GM20000 (cell line): ENCODE data around the gene CACNB2.

Experiments
- DNase-seq: peaks from one replicate; pipeline ENCODE4 v3.0.0; 2012; ENCODE audit warnings: low spot score
- TF ChIP-seq, protein P1 (sequence below): IDR thresholded peaks from 2 replicates; pipeline ENCODE4 v1.5.1; 2012; ENCODE audit warnings: mild to moderate bottlenecking, control low read depth; ENCODE audit errors: extremely low read depth, missing control alignments

The CACNB2 gene

DNA sequence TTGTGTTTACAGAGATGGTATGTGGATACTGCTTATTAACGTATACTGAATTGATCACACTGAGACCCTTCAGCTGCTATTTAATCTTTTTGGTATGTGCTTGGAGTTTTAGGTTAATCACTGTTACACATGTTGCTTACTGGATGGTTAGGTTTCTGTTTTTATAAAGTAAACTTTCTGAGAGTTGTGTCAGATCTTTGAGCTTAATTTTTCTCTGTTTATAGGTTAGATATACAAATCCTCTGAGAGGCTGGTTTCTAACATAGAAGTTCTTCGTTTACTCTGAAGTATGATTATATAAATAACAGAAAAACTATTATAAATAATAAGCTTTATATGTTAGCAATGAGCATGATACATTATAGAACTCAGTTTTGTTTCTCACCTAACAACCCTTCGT is 388.1 kb downstream of the CACNB2 start:
- no peak for DNase-seq
- TF ChIP-seq, protein P1, sequence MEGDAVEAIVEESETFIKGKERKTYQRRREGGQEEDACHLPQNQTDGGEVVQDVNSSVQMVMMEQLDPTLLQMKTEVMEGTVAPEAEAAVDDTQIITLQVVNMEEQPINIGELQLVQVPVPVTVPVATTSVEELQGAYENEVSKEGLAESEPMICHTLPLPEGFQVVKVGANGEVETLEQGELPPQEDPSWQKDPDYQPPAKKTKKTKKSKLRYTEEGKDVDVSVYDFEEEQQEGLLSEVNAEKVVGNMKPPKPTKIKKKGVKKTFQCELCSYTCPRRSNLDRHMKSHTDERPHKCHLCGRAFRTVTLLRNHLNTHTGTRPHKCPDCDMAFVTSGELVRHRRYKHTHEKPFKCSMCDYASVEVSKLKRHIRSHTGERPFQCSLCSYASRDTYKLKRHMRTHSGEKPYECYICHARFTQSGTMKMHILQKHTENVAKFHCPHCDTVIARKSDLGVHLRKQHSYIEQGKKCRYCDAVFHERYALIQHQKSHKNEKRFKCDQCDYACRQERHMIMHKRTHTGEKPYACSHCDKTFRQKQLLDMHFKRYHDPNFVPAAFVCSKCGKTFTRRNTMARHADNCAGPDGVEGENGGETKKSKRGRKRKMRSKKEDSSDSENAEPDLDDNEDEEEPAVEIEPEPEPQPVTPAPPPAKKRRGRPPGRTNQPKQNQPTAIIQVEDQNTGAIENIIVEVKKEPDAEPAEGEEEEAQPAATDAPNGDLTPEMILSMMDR: no peak

DNA sequence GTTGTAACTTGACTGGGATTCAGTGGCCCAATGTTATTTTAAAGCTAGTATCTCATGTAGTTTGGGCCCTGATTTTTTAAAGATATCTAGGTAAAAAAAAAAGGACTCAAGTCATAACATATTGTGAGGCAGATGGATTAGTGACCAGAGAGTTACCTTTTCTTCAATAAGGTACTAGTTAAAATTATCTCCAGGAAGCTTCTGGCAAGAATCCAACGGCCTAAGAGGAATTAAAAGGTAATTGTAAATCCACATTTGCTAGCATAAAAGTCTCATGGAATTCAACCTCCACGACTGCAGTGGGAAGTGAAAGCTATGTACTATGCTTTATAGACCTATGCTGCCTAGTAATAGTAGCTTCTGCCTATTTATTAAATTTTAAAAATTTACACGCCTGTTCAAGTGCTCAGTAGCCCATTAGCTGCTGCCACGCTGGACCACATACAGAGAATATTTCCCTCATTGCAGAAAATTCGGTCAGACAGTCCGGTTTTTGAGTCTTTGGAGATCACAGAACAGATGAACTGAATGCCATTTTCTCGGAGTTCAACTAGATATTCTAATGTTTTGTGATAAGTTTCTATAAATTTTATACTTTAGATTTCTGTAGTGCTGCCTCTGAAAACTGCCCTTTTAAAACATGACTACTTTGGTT is 392.8 kb downstream of the CACNB2 start:
- TF ChIP-seq, protein P1: no peak
- DNase-seq: no peak

DNA sequence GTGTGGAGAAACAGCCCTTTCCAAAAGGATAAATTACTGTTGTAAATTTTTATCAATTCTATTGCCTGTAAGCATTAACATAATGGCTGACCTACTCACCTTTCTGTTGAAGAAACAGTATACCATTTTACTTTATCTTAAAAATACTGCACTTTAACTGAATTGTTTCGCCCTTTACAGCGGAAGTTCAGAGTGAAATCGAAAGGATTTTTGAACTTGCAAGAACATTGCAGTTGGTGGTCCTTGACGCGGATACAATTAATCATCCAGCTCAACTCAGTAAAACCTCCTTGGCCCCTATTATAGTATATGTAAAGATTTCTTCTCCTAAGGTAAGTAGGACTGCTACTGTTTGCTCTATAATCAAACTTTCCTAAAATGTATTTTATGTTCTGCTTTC is 393.7 kb downstream of the CACNB2 start:
- TF ChIP-seq, protein P1: no peak
- no peak for DNase-seq

DNA sequence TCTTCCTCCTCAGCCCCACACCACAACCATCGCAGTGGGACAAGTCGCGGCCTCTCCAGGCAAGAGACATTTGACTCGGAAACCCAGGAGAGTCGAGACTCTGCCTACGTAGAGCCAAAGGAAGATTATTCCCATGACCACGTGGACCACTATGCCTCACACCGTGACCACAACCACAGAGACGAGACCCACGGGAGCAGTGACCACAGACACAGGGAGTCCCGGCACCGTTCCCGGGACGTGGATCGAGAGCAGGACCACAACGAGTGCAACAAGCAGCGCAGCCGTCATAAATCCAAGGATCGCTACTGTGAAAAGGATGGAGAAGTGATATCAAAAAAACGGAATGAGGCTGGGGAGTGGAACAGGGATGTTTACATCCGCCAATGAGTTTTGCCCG is 399.1 kb downstream of the CACNB2 start:
- TF ChIP-seq, protein P1: no peak
- no peak for DNase-seq

DNA sequence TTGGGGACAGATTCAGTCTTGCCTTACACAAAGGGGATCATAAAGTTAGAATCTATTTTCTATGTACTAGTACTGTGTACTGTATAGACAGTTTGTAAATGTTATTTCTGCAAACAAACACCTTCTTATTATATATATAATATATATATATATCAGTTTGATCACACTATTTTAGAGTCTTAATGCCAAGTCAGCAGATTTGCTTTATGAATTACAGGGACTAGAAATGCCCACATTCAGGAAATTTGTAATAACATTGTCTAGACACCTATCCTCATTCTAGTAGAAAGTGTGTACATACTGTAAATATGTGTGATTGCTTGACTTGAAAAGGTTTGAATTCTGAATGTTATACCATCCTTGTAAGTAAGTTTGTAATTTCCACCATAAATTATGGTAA is 400.0 kb downstream of the CACNB2 start:
- TF ChIP-seq, protein P1: no peak
- DNase-seq: no peak

DNA sequence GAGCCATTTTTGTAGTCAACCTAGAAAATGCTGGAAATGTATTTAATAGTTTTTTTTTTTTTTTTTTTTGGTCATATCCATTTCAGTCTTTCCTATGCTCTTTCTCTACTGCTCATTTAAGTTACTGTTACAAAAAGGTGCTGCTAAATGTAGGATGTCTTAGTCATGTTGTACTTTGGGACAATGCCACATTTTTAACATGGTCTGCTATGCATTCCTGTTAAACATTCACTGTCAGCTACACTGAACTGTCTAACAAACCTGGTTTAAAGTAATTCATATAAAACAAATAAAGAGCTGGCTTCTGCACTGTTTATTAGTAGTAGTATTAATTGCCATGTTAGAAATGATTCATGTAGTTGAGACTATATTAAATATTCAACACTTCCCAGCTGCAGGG is 402.6 kb downstream of the CACNB2 start:
- TF ChIP-seq, protein P1: no peak
- DNase-seq: no peak

DNA sequence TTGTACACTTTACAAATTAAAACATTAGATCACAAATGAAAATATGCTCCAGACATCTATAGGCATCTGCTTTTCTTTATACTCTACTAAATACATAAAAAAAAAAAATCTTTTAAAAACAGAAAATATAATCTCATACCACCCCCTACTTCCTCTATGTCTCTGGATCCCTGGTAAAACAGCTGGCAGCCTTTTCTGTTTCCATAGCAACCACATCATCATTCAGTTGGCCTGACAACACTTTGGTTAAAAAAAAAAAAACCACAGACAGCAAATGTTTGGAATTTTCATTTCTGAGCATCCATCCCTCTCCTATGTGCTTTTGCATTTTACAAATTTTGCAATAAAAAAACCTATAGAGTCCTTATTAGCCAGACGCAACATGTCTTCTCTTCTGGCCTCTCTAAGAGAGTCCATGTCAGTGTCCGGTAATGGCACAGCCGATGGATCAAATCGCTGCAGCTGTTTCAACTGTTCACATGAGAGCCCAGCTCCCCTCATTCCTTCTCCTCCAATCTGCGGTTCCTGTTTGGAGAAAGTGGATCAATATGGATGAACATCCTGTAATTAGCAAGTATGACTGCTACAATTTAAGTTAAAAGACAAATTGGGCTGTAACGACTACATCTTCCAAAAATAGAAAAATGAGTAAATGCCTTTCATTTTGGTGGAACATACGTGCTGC is 405.5 kb downstream of the CACNB2 start:
- TF ChIP-seq, protein P1: no peak
- DNase-seq: peak; percentile 0
